ENCODE measurements around the gene BHLHE41. TPM values are rescaled to one million over a fixed set of nuclear protein-coding genes. Genes with fewer than 3 reads are reported as not detected.

Gene BHLHE41
- total and polyA plus RNA-seq, 2 experiments from 2014 or later: 1.6 to 3.6 TPM

- no peak for TF ChIP-seq EZH2 (IDR thresholded peaks at IDR 0.05; ENCODE audit: borderline replicate concordance)
- TF ChIP-seq CTCF (IDR thresholded peaks at IDR 0.05; ENCODE audit: poor library complexity): no peak
- Histone ChIP-seq H3K4me1 (ENCODE audit: insufficient read depth) (peaks cover 15% of the 10 kb centered on the region), H3K36me3 (replicated peaks; ENCODE audit: insufficient read depth, low read depth) (no peaks in the 10 kb centered on the region), H3K4me2 (no peak overlapping the region), H2AFZ (no peak overlapping the region), H3K9me3 (ENCODE audit: low read depth) (no peaks in the 10 kb centered on the region), H3K9me2 (replicated peaks; ENCODE audit: insufficient read depth) (no peaks in the 10 kb centered on the region), H3K27me3 (no peaks in the 10 kb centered on the region), H4K20me1 (ENCODE audit: insufficient read depth, poor library complexity, severe bottlenecking) (no peaks in the 10 kb centered on the region), H3K27ac (peak overlapping the region; percentile 93), H3K79me2 (no peaks in the 10 kb centered on the region), H3K4me3 (no peak overlapping the region)
- no peak for DNase-seq (ENCODE audit: low spot score)
- 80% methylated on average over 6 of the region's 6 CpGs for WGBS (ENCODE audit: low lambda C conversion rate, missing lambda C conversion rate)
Measured at GRCh38 chr12:26112232-26112631, 12.6 kb downstream of the BHLHE41 start.

GRCh38 chr12:26109343-26109881, 15.4 kb downstream of the BHLHE41 start:
- H4K20me1 ChIP-seq (ENCODE audit: insufficient read depth, poor library complexity, severe bottlenecking): no peaks in the 10 kb centered on the region

DNA sequence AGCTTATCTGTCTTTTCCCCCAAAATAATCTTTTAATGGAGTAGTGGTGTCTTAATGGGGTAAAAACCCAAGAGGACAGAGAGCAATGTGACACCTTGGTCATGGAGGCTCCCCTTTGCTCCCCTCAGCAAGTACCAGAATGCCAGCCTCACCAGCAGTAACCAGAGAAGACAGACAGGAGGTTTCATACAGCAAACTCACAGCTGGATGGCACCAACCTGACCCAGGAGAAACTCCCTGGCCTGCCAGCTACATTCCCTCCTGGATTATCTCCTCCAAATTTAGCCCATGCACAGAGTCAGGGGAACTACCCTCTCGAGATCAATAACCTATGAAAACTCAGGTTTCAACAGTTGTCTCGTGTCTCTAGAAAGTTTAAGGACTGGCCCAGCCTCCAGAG, 15.9 kb downstream of the BHLHE41 start:
- Histone ChIP-seq H2AFZ (no peak overlapping the region), H3K4me2 (no peak overlapping the region), H3K36me3 (replicated peaks; ENCODE audit: insufficient read depth, low read depth) (no peaks in the 10 kb centered on the region), H3K27me3 (no peaks in the 10 kb centered on the region), H3K9me3 (ENCODE audit: low read depth) (no peaks in the 10 kb centered on the region), H3K4me3 (no peak overlapping the region), H3K27ac (no peak overlapping the region), H3K4me1 (ENCODE audit: insufficient read depth) (peaks cover 15% of the 10 kb centered on the region), H3K9me2 (replicated peaks; ENCODE audit: insufficient read depth) (no peaks in the 10 kb centered on the region), H3K79me2 (no peaks in the 10 kb centered on the region), H4K20me1 (ENCODE audit: insufficient read depth, poor library complexity, severe bottlenecking) (no peaks in the 10 kb centered on the region)
- no peak for TF ChIP-seq EZH2phosphoT487 (IDR thresholded peaks at IDR 0.05; ENCODE audit: low read depth, severe bottlenecking, unreplicated experiment)
- TF ChIP-seq CTCF (IDR thresholded peaks at IDR 0.05; ENCODE audit: poor library complexity): no peak
- TF ChIP-seq EZH2 (IDR thresholded peaks at IDR 0.05; ENCODE audit: borderline replicate concordance): no peak
- WGBS (ENCODE audit: low lambda C conversion rate, missing lambda C conversion rate): 73% methylated on average over 2 of the region's 2 CpGs
- no peak for DNase-seq (ENCODE audit: low spot score)

More at GRCh38 chr12:26109343-26109881, 15.4 kb downstream of the BHLHE41 start:
- Histone ChIP-seq H3K4me3 (no peak overlapping the region), H3K4me1 (ENCODE audit: insufficient read depth) (peaks cover 15% of the 10 kb centered on the region), H3K27ac (no peak overlapping the region), H3K36me3 (replicated peaks; ENCODE audit: insufficient read depth, low read depth) (no peaks in the 10 kb centered on the region), H3K27me3 (no peaks in the 10 kb centered on the region), H3K79me2 (no peaks in the 10 kb centered on the region), H3K4me2 (no peak overlapping the region), H2AFZ (no peak overlapping the region), H3K9me3 (ENCODE audit: low read depth) (no peaks in the 10 kb centered on the region), H3K9me2 (replicated peaks; ENCODE audit: insufficient read depth) (no peaks in the 10 kb centered on the region)
- DNase-seq (ENCODE audit: low spot score): peak; percentile 16
- WGBS (ENCODE audit: low lambda C conversion rate, missing lambda C conversion rate): 49% methylated on average over 10 of the region's 10 CpGs
- TF ChIP-seq EZH2 (IDR thresholded peaks at IDR 0.05; ENCODE audit: borderline replicate concordance): no peak
- TF ChIP-seq EZH2phosphoT487 (IDR thresholded peaks at IDR 0.05; ENCODE audit: low read depth, severe bottlenecking, unreplicated experiment): no peak

GRCh38 chr12:26106347-26106746, 18.5 kb downstream of the BHLHE41 start:
- no peaks in the 10 kb centered on the region for H4K20me1 ChIP-seq (ENCODE audit: insufficient read depth, poor library complexity, severe bottlenecking)
- no peaks in the 10 kb centered on the region for H3K9me3 ChIP-seq (ENCODE audit: low read depth)
- no peaks in the 10 kb centered on the region for H3K4me1 ChIP-seq (ENCODE audit: insufficient read depth)
- WGBS (ENCODE audit: low lambda C conversion rate, missing lambda C conversion rate): 73% methylated on average over 4 of the region's 4 CpGs
- H3K27me3 ChIP-seq: no peaks in the 10 kb centered on the region
- TF ChIP-seq EZH2phosphoT487 (IDR thresholded peaks at IDR 0.05; ENCODE audit: low read depth, severe bottlenecking, unreplicated experiment) (no peak), CTCF (IDR thresholded peaks at IDR 0.05; ENCODE audit: poor library complexity) (no peak), EZH2 (IDR thresholded peaks at IDR 0.05; ENCODE audit: borderline replicate concordance) (no peak)
- H3K9me2 ChIP-seq (replicated peaks; ENCODE audit: insufficient read depth): no peaks in the 10 kb centered on the region
- no peak overlapping the region for H3K4me2 ChIP-seq
- no peak for DNase-seq (ENCODE audit: low spot score)
- no peaks in the 10 kb centered on the region for H3K36me3 ChIP-seq (replicated peaks; ENCODE audit: insufficient read depth, low read depth)
- no peak overlapping the region for H3K27ac ChIP-seq
- H3K79me2 ChIP-seq: no peaks in the 10 kb centered on the region
- no peak overlapping the region for H3K4me3 ChIP-seq
- no peak overlapping the region for H2AFZ ChIP-seq

Measured in hepatocyte (in vitro differentiated cells).